Measurements from ENCODE around the gene MBNL3. TPM values are rescaled to one million over a fixed set of nuclear protein-coding genes. Genes with fewer than 3 reads are reported as not detected.
"Not testable (repeated sequence)": the region's sequence is repeated elsewhere in the genome, so short reads cannot be mapped to it uniquely, and the experiment has no call there.

MBNL3 gene
- polyA plus RNA-seq, 3 donors: 26.6 to 38.1 (median 29.3) TPM

DNA sequence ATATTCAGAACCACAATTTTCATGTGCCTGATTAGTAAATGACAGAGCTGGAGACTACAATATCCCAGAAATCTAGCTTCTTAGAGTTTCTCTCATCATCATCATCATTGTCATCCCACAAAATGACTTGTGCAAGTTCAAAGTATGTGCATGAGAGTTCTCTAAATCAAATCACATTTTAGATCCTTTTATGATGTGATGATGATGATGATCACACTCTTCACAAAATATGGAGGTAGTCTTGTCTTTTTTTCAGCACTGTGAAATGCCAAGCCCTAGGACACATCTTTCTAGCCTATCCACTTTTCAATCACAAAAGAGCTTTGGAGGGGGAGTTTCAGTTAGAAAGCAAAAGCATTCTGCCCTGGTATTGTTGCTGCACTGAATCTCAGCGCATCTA, 7.4 kb downstream of the MBNL3 start:
- no peak for DNase-seq

DNA sequence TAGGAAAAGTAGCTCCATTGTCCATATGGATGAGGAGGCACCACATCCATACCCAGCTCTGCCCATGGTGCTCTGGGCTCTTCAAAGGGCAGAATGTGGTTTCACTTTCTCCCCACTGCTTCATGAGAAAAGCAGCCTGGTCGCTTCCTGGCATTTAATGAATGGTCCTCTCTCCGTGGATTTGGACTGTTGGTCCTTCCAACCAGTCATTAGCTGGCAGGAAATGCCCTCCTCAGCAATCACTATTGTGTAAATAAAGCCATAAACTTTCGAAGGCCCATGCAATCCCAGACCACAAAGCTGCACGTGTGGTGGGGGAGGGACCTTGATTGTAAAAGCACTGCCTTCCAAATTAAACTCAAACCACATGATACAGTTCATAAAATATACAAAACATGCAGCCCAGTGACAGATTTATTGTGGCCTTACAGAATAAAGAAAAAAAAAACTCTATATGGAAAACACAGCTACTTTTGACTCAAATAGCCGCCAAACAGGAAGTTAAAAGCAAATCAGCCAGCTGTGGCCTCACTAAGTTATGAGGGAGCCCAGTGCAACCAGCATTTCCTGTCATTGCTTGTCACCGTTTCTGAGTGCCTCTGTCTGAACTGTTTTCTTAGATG, 8.1 kb downstream of the MBNL3 start:
- peak; percentile 80 for DNase-seq

DNA sequence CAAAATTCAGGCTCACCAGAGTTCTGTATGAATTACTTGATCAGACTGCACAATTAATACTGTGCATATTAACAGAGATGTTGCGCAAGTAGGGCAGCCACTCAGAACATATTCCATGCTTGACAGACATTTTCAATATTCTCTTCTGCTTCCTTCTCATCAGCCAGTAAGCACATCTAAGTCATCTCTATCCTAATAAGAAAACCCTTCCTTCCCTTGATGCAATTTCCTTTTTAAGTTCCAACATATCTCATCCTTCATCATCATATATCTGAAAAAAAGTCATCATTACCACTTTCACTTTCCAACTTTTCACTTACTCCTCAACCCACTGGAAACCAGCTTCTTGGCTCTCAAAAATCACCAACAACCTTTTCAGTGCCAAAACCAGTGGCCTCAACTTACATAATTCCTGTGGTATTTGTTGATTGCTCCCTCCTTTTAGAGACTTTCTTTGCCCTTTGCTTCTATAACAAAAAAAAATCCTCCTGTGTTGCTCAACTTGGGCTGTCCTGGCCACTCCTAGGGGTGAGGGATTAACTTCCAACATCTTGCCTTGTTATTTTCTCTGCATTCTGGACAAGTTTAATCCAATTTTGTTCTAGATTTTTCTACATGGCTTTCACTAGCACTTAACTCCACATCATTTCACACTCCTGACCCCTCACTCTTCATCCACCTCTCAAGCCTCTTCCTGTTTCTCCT, 14.1 kb downstream of the MBNL3 start:
- DNase-seq: no peak

DNA sequence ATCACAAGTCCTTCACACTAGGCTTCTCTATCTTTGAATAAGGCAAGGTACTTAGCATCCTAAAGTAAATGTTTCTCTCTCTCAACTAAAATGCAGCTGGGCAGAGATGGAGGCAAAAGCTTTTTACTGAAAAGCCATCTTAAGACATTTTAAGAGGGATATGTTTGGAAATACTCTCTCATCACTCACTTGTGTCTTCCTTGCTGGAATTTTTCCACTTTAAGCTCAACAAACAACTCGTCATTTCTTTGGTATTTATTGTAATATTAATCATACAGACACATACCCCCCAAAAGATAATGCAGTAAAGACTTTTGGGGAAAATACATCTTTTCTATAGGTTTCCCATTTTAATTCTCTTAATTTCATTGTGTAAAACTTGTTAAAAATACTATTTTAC, 16.4 kb downstream of the MBNL3 start:
- DNase-seq: no peak

DNA sequence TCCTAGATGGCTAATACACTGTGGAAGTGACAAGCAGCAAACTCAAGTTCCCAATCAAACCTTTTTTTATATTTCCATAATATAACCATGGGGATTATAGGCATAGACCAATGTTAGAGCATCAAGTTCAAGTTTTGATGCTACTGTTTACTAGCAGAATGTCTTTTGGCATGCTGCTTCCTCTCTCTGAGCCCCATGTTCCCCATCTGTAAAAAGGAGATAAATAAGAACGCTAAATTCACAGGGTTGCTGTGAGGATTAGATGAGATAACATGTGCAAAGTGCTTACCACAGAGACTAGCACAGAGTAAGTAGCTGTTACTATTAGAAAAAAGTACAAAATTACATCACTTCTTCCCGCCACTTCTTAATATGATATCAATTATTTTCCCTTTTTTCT, 18.0 kb downstream of the MBNL3 start:
- DNase-seq: no peak

DNA sequence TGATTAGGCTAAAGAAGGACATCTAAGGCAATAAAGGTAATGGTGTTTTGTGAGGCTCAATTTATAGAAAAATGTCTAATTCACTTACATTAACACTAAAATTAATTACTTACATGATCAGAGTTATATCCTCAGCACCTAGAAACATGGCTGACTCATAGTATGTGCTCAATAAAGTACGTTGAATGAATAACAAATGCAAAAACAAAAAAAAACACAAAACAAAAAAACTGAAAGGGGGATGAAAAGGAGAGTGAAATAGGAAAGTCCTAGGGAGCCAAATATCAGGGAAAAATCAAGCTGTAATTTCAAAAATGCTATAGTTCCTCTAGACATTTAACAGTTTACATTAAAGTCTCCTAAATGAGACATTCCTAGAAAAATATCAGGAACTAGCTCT, 18.7 kb downstream of the MBNL3 start:
- no peak for DNase-seq

DNA sequence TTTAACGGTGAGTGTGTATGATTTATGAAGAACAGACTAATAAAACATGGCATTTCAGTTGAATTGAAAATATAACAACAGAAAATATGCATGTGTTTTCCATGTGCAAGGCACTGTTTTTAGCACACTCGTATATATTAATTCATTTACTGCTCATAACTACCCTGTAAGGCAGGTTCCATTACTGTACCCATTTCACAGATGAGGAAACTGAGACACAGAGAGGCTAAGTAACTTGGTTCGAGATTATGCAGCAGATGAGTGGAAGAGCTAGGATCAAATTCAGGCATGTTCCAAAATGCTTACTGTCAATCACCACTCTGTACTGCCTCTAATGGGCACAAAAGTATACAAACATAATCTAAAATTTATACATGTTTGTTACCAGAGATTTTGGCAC, 20.4 kb downstream of the MBNL3 start:
- no peak for DNase-seq

DNA sequence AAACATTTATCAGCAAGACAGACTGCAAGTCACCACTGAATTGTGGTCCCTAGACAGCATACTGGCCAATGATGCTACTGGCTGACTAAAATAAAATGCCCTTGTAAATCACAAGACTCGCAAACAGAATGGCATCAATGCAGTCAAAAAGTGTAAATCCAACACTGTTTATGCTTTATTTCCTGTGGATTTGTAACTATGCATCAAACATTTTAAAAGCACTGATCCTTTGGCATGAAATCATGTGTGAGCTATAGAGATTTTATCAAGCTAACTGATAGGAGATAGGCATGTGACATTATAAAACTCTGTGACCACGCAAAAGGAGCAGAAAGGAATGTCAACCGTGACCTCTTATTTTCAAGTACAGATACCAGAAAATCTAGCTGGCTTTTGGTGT, 20.8 kb downstream of the MBNL3 start:
- DNase-seq: no peak

DNA sequence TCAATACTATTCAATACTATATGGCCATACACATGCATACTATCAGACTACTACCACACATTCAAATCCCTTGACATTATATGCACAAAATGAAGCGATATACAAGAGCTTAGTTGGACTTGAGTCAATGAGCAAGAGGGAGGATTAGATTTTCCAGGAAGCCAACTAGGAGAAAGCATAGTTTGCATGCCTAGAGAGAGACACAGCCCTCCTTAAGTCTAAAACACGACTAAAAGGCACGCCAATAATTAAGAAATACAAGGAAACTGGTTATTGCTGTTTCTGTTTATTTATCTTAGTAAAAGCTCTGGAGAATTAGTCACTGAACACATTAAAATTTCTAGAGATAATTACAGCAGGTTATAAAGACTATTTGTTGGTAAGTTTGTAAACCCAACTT, 21.8 kb downstream of the MBNL3 start:
- no peak for DNase-seq

DNA sequence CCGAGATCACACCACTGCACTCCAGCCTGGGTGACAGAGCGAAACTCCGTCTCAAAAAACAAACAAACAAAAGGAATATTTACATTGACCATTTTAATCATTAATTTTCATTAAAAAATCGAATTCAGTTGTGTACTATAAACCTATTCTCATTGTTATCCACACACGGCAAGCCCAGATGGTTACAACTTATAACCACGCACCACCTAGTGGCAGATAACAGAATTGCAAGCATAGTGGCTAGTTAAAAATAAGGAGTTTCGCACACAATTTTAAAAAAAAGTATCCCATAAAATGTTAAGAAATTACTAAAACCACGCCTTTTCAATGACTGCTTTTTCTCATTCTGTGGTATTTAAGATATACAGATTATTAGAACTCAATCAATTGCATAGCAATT, 25.4 kb downstream of the MBNL3 start:
- no peak for DNase-seq

DNA sequence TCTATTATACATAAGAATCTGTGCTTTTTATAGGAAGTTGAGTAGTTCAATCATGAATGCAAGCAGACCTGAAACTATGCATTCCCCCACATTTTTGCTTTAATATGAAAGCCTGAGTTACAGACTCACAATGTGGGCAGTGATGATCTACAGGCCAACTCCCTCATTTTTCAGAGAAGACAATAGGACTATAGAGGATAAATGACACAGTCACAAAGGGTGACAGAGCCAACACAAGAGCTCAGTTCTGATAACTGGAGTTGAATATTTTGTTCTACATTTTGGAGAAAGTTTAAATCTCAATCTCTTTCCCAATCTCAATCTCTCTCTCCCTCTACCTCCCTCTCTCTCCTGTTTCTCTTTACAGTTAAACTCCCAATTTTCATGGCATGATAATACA, 27.0 kb downstream of the MBNL3 start:
- no peak for DNase-seq

DNA sequence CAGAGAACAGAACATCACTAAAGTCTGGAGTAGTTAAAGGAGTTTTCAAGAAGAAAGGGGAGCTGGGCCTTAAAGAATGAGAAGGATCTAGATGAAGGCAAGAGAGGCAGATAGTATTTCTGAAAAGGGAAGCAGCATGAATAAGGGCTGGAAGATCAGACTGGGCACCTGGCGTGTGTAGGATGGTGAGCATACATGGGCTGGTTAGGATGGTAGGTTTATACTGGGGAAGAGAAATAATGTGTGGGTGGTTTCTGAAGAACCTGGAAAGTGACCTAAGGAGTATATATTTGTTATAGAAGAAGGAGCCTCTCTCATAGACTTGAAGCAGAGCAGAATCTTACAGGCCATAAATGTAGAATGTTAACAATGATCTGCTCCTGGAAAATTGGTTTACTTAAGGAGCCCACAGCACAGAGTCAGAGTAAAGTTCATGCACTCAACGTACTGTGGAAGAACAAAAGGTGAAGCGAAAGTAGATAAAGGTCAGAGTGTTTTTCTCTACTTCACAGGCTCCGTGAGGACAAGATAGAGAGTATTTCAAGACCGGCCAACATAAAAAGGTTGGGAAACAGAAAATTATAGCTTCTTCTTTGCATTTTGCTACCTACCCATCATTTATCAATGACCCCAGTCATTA, 35.8 kb downstream of the MBNL3 start:
- no peak for DNase-seq

DNA sequence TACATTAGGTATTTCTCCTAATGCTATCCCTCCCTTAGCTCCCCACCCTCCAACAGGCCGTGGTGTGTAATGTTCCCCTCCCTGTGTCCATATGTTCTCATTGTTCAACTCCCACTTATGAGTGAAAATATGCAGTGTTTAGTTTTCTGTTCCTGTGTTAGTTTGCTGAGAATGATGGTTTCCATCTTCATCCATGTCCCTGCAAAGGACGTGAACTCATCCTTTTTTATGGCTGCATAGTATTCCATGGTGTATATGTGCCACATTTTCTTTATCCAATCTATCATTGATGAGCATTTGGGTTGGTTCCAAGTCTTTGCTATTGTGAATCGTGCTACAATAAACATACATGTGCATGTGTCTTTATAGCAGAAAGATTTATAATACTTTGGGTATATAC, 42.9 kb downstream of the MBNL3 start:
- DNase-seq: not testable (repeated sequence)

DNA sequence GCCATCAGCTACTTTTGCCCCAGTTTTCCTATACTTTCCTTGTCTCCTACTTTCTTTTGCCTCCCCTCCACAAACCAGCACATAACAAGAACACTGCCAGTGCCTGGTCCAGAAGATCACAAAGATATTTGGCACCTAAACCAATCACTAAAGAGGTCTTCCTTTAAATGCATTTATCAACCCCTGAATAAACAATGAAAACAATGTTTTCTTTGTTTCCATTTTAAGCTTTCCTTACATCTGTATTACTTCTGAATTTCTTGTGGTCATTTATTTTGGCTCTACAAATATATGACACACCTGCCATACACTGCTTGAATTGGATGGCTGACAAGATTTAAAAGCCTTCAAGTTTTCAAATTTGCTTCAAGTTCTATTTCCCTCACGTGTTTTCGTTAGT, 43.9 kb downstream of the MBNL3 start:
- DNase-seq: no peak

DNA sequence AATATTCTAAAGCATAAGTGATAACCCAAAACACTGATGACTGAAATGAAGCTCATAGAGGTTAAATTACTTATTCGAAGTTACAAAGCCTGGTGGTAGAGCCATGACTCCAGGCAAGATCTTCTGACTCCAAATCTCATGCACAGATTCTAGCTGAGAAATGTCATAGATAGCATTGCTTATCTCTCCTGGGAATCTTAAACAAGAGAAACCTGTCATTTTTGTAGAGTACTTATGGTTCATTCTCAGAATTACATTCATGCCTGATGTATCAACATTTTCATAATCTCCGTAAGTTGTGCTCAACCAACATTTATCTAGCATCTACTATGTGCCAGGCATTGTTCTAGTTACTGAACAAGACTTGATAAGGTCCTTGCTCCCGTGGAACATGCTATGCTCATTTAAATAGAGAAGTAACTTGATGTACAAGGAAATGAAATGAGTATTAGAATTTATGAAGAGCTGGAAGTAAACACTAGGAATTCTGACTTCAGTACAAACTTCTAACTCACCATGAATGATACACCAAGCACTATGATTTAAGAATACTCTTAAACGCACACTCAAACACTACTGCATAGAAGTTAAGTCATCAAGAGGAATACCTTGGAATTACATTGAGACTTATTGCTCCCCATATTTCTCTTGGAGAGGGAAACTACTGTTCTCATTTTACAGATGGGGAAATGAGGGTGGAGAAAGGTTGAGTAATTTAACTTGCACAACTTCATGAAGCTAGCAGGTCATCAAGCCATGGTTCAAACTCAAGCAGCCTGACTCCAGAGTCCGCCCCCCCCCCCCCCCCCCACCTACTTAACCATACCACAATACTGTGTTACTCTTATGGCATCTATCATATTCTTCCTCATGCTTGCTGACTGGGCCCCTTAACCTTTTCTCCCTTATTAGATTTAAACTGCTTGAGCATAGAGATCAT, 45.4 kb downstream of the MBNL3 start:
- DNase-seq: no peak

DNA sequence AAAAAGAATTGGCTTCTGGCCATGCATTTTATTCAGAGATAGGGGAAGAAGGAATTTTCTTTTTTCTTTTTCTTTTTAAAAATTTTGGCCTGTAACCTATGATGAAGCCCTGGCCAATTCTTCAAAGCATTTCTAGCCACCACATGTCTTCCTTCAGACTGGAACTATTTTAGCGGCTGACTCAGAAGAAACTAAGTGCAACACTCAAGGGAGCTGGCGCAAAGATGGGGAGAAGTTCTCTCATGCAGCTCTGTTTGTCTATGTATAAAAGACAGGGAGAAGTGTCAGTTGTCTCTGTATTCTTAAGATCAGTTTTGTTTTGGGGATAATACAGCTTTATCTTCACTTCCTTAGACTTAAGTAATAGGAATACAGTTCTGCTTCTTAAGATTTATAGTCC, 46.1 kb downstream of the MBNL3 start:
- DNase-seq: no peak

DNA sequence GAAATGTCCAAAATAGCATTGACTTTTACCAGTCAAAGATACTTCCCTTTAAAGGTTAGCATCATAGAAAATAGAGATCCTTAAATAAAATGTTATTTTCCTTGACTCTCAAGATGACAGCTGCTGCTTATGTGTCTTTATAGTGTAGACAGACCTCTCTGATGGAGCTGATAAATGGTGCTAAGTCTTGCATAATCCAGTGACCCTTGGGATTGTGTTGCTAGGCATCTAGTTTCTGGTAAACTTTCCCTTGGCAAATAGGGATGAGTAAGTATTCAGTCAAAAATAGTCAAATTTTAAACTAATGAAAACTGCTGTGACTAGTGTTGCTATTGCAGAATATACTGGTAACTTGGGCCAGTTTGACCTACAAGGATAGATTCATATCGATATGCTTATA, 53.6 kb downstream of the MBNL3 start:
- no peak for DNase-seq

DNA sequence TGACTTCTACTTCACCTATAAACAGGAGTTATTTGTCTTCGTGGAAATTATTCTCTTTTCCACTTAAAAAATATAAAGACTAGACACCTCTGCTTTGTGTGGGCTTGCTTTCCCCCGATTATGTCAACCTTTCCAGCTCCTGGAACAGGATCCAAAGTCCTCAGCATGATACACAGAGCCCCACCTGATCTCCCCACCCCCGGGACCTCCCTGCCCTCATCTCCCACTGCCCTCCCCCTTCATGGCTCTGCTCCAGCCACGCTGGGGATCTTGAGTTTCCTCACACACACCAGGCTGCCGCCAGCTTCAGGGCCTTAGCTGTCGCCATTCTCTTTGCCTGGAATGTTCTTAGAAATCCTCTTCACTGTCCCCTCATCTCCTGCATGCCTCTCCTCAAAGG, 55.3 kb downstream of the MBNL3 start:
- no peak for DNase-seq

DNA sequence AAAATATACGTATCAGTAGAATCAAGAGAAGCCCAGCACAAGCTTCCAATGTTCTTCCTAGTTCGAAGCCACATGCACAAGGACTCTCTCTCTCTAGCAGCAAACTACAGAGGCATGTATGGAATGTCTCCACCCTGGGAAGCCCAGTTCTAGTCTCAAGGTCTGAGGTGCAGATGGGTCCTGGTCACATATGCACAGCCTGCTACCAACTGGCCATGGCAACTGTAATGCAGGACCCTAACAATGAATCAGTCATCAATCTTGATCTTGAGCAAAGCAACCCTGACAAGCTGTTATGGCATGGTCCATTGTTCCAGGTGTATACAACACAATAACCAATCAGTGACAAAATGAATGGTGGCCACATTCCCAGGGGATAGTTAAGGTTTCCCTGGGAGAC, 55.8 kb downstream of the MBNL3 start:
- DNase-seq: no peak

DNA sequence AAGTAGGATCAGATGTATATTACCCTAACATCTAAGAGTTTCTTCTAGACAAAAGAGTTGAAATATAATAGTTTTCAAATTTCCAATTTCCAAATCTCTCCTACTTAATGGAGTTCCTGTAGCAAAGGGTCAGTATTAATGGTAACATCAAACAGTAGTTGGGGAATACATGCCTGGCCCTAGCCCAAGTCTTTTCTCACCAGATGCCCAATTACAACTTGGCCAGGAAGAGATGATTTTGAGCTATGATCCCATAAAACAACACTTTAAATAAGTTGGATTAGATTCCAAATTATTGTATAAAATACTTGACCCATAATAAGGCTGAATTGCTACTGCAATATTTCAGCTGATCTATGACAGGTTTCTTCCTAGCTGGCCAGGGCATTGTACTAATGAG, 59.9 kb downstream of the MBNL3 start:
- no peak for DNase-seq

DNA sequence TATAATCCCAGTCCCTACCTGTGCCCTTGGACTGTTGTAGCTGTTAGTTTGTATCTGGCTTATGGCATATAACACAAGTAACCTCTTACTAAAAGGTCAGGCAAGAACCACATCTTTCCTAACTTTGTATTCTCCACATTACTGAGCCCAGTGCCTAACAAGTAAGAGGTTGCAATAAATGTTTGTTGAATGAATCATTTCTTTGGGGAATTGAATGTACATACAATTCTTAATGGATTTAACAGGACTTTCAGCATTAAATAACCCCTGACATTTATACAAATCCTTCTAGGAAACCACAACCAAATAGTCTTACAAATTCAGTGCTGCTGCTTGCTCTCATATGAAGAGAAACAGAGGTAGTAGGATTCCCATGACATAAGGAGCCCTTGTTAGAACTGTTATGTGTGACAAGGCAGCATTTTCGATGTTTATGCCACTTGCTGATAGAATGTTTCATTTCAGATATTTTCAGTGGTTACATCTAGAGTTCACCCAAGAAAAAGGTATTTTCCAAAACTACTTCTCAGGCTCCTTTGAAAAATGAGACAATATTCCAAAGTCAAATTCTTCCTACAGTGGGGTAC, 62.0 kb downstream of the MBNL3 start:
- no peak for DNase-seq

DNA sequence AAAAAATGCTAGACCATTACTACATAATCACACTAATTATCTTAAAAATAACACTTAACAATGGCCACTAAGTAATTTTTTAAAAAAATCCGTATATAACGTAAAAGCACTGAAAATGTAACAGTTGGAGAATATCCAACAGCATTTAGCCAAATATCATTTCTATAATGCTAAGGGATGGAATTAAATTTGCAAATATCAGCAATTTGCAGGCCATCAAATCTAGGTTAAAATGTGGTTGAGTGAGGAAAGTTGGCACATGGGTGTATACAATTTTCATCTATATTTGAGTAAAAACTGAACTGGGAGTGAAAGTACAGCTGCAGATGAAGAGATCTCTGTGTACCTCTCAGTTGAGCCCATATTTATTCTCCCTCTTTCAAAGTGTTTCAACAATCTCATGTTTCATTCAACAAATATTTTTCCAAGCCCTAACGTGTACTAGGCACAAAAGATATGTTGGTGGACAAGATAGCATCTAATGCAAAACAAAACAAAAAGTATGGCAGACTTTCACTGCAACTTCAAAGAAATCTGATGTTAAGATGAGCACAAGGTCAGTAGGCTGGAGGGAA, 63.0 kb downstream of the MBNL3 start:
- DNase-seq: no peak
